Glutamatergic neuron (in vitro differentiated cells): Measurements from ENCODE around the gene TAF12. TPM values are rescaled to one million over a fixed set of nuclear protein-coding genes. Genes with fewer than 3 reads are reported as not detected.

Source experiments
- DNase-seq: peaks from one replicate; pipeline ENCODE4 v3.0.0; 2022
- H3K27ac Mint-ChIP-seq: one replicate; pipeline ENCODE4 v1.8.0; 2020; ENCODE audit warnings: mild to moderate bottlenecking, mixed read lengths, inconsistent platforms; ENCODE audit not compliant: unreplicated experiment
- H3K27me3 Mint-ChIP-seq: one replicate; pipeline ENCODE4 v1.8.0; 2020; ENCODE audit warnings: mild to moderate bottlenecking, moderate library complexity, mixed read lengths, inconsistent platforms; ENCODE audit not compliant: unreplicated experiment
- H3K36me3 Mint-ChIP-seq: one replicate; pipeline ENCODE4 v1.8.0; 2020; ENCODE audit warnings: mild to moderate bottlenecking, mixed read lengths, inconsistent platforms; ENCODE audit not compliant: unreplicated experiment
- H3K4me1 Mint-ChIP-seq: one replicate; pipeline ENCODE4 v1.8.0; 2020; ENCODE audit warnings: mild to moderate bottlenecking, low read depth, mixed read lengths, inconsistent platforms; ENCODE audit not compliant: unreplicated experiment
- H3K4me3 Mint-ChIP-seq: one replicate; pipeline ENCODE4 v1.8.0; 2020; ENCODE audit warnings: mild to moderate bottlenecking, mixed read lengths, inconsistent platforms; ENCODE audit not compliant: unreplicated experiment
- H3K9me3 Mint-ChIP-seq: one replicate; pipeline ENCODE4 v1.8.0; 2020; ENCODE audit warnings: mild to moderate bottlenecking, moderate library complexity, mixed read lengths, inconsistent platforms; ENCODE audit not compliant: unreplicated experiment
- total RNA-seq: library from RNA; stranded (reverse); fragmentation: NEBNext Ultra II Directional; extraction: Animal tissue kit (Norgen Biotek cat#: 25700); gene quantifications from one replicate; pipeline ENCODE4 v1.2.1, GENCODE V29; 2021; ENCODE audit not compliant: unreplicated experiment
- TF ChIP-seq, protein P1 (sequence below): fragments of 200-600 bp; sonication (generic); IDR thresholded peaks from one replicate; pipeline ENCODE4 v1.5.0; 2021; ENCODE audit not compliant: partially characterized antibody, unreplicated experiment

Gene TAF12
- total RNA-seq, 1 donor from 2014 or later: 15.2 TPM

DNA sequence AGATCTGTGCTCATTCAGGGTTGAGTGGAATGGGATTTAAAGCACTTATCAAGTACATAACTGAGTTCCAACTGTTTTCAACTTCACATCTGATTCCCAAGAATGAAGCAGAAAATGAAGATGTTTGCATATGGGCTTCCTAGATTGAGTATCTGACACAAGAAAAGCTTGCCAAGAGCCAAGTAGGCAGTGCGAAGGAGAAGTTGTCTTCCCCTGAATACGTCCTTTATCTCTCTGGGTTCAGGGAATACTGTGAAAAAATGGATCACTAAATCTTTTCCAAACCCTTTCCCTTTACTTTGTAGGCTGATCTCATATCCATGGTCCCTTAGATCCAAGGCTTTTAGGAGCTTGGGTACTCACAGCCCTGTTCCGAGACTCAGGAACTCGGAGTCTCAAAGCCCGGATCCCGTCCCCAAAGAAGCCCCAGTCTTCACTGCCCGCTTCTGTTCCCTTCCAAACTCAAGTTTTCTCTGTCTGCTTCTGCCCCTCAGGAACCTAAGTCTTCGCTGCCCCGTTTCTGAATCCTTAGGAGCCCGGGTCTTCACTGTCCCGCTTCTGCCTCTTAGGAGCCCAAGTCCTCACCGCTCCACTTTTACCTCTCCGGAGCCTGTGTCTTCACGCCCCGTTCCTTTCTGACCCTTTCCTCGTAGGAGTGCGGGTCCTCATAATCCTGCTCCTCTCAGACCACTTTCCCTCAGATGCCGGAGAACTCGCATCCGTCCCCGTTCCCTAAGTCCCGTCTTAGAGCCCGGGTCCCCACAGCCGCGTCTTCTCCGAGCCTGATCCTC lies 616 bp downstream of the TAF12 start:
- DNase-seq: no peak
- peaks cover 15% of the 10 kb centered on the region for H3K27me3 Mint-ChIP-seq
- no peaks in the 10 kb centered on the region for H3K36me3 Mint-ChIP-seq
- TF ChIP-seq, protein P1, sequence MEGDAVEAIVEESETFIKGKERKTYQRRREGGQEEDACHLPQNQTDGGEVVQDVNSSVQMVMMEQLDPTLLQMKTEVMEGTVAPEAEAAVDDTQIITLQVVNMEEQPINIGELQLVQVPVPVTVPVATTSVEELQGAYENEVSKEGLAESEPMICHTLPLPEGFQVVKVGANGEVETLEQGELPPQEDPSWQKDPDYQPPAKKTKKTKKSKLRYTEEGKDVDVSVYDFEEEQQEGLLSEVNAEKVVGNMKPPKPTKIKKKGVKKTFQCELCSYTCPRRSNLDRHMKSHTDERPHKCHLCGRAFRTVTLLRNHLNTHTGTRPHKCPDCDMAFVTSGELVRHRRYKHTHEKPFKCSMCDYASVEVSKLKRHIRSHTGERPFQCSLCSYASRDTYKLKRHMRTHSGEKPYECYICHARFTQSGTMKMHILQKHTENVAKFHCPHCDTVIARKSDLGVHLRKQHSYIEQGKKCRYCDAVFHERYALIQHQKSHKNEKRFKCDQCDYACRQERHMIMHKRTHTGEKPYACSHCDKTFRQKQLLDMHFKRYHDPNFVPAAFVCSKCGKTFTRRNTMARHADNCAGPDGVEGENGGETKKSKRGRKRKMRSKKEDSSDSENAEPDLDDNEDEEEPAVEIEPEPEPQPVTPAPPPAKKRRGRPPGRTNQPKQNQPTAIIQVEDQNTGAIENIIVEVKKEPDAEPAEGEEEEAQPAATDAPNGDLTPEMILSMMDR: no peak
- peaks cover 4% of the 10 kb centered on the region for H3K9me3 Mint-ChIP-seq
- peak overlapping the region; percentile 98 for H3K27ac Mint-ChIP-seq
- H3K4me1 Mint-ChIP-seq: peaks cover 16% of the 10 kb centered on the region
- peak overlapping the region; percentile 100 for H3K4me3 Mint-ChIP-seq

DNA sequence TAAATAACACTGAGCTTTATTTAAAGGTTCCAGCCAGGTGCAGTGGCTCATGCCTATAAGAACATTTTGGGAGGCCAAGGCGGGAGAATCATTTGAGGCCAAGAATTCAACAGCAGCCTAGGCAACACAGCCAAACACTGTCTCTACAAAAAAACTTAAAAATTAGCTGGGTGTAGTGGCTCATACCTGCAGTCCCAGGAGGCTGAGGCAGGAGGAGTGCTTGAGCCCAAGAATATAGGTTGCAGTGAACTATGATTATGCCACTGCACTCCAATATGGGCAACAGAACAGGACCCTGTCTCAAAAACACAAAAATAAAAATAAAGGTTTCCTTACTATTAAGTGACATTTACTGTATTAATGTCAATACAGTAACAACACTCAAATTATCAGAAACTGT lies 2.1 kb downstream of the TAF12 start:
- TF ChIP-seq, protein P1: no peak
- Mint-ChIP-seq H3K4me3 (no peak overlapping the region), H3K4me1 (peaks cover 16% of the 10 kb centered on the region), H3K36me3 (no peaks in the 10 kb centered on the region), H3K27me3 (peaks cover 15% of the 10 kb centered on the region), H3K27ac (no peak overlapping the region), H3K9me3 (peaks cover 4% of the 10 kb centered on the region)
- no peak for DNase-seq

DNA sequence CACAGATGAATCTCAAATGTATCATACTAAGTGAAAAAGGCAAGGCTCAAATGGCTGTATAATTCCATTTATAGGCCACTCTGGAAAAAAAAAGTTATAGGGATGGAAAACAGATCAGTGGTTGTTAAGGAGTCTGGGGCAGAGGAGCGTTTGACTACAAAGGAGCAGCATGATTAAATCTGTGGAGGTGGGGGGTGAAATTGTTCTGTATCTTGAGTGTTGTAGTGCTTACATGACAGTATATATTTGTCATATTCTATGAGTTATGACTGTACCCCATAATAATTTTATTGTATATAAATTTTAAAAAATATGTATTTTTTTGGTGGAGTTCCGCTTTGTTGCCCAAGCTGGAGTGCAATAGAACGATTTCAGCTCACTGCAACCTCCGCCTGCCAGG lies 10.3 kb downstream of the TAF12 start:
- Mint-ChIP-seq H3K4me1 (no peaks in the 10 kb centered on the region), H3K27me3 (no peaks in the 10 kb centered on the region), H3K36me3 (no peaks in the 10 kb centered on the region)

DNA sequence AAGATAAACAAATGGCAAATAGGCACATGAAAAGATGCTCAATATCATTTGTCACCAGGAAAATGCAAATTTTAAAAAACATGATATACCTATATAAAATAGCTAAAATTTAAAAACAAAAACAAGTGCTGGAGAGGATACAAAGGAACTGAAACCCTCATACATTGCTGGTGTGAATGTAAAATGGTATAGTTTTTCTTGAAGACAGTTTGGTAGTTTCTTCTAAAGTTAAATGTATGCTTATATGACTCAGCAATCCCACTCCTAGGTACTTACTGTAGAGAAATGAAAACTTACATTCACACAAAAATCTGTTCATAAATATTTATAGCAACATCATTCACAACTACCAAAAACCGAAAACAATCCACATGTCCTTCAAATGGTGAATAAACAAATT lies 11.2 kb downstream of the TAF12 start:
- H3K27me3 Mint-ChIP-seq: no peaks in the 10 kb centered on the region
- no peaks in the 10 kb centered on the region for H3K36me3 Mint-ChIP-seq
- no peak for DNase-seq
- no peaks in the 10 kb centered on the region for H3K4me1 Mint-ChIP-seq
- TF ChIP-seq, protein P1: no peak
- H3K4me3 Mint-ChIP-seq: no peak overlapping the region
- H3K27ac Mint-ChIP-seq: no peak overlapping the region
- H3K9me3 Mint-ChIP-seq: no peaks in the 10 kb centered on the region

More for the DNA sequence above, 10.3 kb downstream of the TAF12 start:
- TF ChIP-seq, protein P1: no peak
- no peak overlapping the region for H3K4me3 Mint-ChIP-seq
- DNase-seq: no peak
- H3K27ac Mint-ChIP-seq: no peak overlapping the region
- H3K9me3 Mint-ChIP-seq: no peaks in the 10 kb centered on the region

DNA sequence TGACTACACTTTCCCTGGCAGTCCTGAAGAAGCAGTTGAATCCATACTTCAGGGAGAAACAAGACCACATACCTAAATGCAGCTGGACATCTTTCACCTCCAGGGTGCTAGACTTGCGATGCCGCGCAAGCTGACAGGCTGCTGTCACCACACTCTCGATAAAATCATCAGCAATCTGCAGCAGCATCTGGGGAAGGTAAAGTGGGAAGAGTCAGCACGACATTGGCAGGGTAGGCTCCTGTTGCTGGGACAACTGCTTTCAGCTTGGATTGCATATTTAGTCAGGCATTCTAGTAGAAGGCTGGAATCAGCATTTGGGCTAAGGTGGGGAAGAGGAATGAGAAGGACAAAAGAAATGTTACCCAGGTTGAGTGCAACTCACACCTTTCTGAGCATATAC lies 29.7 kb downstream of the TAF12 start:
- no peak for DNase-seq
- Mint-ChIP-seq H3K27me3 (no peaks in the 10 kb centered on the region), H3K27ac (no peak overlapping the region), H3K4me3 (no peak overlapping the region), H3K9me3 (no peaks in the 10 kb centered on the region), H3K4me1 (no peaks in the 10 kb centered on the region), H3K36me3 (no peaks in the 10 kb centered on the region)
- TF ChIP-seq, protein P1: no peak
